NCI-H82 treated with DMSO at 0.1 percent for 48 hours (cell line): ENCODE results near the gene OOSP3.
"Not testable (repeated sequence)": the region's sequence is repeated elsewhere in the genome, so short reads cannot be mapped to it uniquely, and the experiment has no call there.

ENCODE experiments used
- DNase-seq: peaks from one replicate; lab custom pipeline; 2025; ENCODE audit not compliant: unreplicated experiment; lab: John Stamatoyannopoulos, UW

Gene OOSP3

DNA sequence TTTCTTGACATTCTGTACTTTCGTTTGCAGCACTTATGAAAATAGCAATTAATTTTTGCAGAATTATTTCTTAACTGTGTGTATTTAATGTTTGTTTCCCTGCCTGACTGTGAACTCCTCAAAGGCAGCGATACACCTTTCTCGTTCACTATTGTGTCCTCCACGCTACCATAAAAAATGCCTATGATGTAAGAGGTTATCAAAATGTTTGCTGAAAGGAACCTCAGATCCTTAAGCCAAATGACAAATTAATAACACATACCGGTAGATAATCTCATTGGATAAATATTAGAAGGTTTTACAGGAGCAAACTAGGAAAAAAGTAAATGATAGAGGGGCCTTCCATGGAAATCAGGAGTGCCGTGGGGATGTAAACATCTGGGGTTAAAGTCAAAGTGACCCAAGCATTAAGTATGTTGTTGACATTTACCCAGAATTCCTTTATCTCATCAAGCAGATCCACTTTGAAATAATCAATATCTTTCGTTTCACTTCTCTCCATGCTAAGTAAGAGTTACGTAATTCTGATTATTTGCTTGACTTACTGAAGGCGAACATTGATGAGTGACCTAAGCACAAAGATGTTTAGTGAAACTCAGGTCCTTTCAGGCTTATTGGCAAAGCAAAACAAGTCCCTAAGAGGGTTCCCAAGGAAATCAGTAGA, 2.6 kb upstream of the OOSP3 start:
- no peak for DNase-seq

DNA sequence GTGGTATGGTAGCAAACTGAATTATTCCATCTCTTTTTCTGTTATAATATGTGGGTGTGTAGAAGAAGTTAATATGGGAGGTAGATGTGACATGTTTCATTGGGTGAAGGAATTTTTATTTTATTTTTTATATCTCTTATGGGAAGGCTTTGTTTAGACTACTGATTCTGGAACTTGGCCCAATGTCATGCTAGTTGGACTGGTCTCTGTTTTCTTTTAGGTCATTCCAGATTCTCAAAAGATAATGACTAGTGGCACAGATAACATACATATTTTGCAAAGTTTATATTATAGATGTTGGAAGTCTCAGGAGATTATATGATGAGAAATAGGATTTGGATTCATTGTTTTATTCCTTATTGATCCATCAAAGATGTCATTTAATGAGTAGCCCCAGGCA, 1.3 kb upstream of the OOSP3 start:
- no peak for DNase-seq

DNA sequence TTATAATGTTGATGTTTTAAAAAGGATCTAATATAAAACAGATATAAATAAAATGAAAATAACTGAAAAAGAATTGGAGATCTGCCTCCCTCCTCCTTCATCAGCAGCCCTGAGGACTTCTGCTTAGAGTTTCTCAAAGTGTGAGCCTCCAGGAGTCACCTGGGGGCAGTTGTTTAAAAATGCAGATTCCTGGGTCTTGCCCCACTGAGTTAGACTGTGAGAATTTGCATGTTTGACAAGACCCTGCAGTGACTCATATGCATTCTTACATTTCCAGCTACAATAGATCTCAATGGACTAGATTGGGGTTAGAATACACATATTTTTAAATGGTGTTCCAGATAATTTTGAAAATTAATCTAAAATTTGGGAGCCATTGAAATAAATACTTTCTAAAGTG, 798 bp upstream of the OOSP3 start:
- DNase-seq, result no peak

DNA sequence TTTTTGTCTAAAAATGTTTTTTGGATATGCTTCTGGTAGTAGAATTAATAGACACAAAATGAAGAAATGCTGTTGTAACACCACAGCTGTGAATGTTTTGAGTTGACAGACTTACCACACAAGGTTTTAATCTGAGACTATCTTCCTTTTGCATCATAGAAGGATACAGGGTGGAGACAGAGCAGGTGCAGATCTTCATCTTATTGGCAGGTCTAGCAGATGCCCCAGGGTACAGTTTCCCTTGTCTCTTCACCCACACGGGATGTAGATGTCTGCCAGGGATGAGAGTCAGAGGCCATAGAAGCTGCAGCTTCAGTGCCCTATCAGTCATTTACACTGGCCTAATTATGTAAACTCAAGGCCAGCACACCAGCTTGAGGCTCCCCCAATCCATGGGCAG, 985 bp downstream of the OOSP3 start:
- no peak for DNase-seq

DNA sequence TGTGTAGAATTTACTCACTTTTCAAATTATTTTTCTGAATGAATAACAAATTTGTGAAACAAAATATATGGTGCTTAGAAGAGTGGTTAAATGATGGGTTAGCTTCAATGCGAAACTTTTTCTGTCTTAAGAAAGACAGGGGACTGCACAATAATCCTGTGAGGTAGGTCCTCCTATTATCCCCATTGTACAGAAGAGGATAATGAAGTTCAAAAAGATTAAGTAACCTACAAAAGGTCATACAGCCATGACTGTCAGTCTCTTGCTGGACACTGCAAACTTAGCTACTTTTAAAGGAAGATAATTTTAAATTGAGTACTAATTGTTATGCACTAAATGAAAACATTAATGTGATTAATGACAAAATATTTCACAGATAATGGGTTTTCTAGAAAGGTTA, 5.0 kb downstream of the OOSP3 start:
- DNase-seq, result no peak

DNA sequence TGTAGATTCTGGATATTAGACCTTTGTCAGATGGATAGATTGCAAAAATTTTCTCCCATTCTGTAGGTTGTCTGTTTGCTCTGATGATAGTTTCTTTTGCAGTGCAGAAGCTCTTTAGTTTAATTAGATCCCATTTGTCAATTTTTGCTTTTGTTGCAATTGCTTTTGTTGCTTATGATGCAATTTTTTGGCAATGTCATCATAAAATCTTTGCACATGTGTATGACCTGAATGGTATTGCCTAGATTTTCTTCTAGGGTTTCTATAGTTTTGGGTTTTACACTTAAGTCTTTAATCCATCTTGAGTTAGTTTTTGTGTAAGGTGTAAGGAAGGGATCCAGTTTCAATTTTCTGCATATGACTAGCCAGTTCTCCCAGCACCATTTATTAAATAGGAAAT, 8.6 kb downstream of the OOSP3 start:
- not testable (repeated sequence) for DNase-seq

DNA sequence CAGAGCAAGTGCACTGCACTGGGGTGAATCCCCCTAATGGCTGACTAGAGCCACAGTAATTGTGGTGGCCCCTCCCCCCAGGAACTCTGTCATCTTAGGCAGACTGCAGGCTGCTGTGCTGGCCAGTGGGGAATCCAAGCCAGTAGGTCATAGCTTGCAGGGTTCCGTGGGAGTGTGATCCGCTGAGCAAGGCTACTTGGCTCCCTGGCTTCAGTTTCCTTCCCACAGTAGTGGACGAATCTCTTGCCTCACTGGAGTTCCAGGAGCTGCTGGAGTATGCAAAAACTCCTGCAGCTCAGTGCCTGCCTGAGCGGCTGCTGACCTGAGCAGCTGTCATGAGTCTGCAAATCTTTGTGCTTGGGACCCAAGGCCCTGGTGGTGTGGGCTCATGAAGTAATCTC, 13.2 kb downstream of the OOSP3 start:
- no peak for DNase-seq

DNA sequence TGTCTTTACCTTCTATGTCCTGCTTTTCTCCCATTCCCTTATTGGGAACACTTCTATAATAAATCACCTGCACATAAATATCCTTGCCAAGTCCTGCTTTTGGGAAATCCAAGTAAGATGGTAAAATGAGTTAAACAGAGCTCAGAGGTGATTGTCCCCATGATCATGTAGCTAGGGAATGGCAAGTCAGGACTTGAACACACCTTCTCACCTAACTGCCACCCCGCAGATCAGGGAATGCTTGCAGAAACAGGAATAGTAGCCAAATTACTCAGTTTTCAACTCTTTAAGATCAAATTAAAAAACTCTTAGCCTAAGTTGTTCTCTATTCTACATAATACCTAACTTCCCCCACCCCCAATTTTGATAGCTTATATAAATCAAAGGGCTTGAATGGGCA, 16.0 kb downstream of the OOSP3 start:
- no peak for DNase-seq

DNA sequence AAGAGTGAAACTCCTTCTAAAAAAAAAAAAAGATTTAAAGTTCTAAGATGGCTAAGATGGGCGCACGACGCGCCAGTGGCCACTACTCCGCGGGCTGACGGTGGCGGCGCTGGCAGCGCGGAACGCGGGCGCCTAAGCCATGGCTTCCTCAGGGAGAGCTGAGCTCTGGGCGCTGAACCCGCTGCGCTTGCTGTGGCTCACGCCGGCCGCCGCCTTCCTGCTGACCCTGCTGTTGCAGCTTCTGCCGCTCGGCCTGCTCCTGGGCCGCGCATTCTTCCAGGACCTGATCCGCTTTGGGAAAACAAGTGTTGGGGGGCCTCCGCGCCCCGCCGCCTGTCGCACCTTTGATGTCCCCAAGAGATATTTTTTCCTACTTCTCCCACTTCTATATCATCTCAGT, 19.5 kb downstream of the OOSP3 start:
- no peak for DNase-seq

DNA sequence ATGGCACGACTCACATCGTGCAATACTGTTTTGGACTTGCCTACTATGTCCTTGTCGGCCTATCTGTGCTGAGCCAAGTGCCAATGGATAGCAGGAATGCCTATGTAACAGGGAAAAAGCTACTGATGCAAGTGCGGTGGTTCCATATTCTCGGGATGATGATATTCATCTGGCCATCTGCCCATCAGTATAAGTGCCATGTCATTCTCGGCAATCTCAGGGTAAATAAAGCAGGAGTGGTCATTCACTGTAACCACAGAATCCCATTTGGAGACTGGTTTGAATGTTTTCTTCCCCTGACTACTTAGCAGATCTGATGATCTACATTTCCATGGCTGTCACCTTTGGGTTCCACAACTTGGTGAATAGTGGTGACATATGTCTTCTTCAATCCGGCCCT, 20.1 kb downstream of the OOSP3 start:
- no peak for DNase-seq

DNA sequence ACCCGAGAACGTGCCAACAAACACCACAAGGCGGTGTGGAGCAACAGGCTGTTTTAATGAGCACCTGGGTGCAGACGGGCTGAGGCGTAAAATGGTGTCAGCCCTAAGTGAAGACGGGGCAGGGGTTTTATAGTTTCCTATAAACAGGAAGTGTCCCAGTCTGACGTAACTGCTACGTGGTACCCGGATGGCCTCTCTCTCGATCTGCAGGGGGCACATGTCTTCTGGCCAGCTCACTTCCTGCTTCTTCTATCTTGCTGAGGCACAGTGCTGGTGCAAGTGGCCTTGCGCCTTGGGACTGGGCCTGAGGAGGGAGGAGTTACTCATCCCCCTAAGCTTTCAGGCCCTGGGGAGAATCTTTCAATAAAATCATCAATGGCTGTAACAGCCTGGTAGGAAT, 20.9 kb downstream of the OOSP3 start:
- no peak for DNase-seq

DNA sequence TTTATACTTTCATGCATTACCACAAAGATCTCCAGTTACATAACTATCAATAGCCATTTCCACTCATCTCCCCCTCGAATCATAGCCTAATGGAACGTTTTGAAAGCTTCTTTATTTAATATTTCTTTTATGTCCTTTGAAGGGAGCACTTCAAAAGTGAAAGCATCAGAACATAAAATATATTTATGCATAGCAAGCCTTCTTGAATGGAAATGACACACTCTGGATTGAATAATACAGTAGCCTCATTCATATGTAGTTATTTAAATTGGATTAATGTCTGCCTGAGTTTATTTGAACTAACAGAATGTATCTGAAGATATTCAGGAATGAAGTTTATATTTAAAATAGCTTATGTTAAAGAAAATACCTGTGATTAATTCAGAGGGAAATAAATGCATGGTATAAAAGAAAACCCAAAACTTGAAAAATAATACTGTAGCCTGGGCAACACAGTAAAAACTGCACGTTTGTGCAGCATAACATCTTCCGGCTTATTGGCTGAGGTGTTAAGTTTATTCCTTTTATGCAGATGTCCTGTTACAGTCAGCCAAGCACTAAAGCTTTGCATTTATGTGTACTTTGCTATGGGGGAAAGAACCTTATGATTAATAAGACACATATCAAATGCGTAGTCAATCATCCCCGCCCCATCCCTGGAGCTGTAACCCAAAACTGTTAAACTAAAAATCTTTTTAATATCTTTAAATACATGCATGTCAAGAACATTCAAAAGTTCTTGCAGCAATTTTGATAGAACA, 22.0 kb downstream of the OOSP3 start:
- DNase-seq, result no peak

DNA sequence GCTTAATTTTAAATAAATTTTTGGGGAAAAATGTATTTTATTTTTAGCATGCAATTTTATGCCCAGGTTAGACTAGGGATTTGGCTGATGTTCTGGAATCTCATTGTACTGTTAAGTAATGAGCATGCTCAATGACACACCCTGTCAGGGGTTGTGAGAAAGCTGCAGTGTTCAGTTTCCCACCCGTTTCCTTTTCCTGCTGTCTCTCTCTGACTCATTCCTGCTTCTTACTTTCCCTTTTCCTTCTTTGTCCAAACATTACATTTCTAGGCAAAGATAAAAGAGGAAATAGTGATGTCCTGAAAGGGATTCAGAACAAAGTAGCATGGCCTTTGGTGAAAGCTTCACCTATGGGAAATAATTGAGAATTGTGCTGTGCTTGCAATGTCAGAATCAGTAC, 22.7 kb downstream of the OOSP3 start:
- DNase-seq, result no peak

DNA sequence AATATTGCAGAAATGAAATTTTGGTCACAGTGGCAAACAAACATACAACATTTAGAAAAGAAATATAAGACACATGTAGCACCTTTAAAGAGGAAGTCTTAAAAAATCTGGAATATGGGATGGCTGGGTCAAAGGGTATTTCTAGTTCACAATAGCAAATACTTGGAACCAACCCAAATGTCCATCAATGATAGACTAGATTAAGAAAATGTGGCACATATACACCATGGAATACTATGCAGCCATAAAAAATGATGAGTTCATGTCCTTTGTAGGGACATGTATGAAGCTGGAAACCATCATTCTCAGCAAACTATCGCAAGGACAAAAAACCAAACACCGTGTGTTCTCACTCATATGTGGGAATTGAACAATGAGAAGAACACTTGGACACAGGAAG, 25.0 kb downstream of the OOSP3 start:
- DNase-seq, result not testable (repeated sequence)

DNA sequence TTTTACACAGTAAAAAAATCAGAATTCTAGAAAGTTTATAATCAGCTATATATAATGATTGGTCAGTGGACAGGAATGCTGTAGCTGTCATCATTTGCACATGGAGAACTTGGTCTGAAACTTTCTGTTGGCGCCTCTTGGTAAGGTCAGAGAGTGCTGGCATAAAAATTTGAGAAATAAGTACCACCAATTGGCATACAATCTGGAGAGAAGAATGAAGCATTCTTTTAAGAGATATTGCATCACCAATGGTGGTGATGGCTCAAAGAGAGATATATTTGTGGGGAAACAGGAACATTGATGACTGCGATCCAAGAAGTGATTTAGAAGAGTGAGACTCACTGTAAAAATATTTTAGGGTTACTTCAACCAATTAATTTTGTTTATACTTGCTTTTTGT, 39.9 kb downstream of the OOSP3 start:
- DNase-seq, result no peak

DNA sequence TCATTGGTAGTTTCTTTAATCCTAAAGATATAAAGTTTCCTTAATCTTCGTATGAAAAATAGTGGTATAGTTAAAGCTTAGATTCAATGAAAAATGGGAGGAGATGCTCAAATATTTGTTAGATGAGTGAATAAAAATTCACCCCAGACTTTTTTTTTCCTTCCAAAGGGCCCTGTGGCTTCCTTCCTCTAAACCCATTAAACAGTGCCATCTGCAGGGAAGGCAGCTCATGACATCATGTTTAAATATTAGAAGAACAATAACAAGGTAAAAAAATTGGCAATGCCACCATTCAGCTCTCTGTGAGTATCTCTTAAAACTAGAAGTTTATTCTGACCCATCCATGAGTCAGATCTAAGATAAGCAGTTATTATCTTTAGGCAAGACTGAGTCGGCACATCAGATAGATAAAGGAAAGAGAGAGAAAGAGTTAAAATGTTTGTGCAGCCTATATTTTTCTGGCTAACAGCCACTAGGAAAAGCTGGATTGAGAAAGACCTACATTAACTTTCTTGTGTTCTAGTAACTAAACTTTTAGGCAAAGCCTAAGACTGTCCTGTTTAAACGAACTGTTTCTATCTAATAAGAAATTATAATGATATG, 40.5 kb downstream of the OOSP3 start:
- DNase-seq, result no peak

DNA sequence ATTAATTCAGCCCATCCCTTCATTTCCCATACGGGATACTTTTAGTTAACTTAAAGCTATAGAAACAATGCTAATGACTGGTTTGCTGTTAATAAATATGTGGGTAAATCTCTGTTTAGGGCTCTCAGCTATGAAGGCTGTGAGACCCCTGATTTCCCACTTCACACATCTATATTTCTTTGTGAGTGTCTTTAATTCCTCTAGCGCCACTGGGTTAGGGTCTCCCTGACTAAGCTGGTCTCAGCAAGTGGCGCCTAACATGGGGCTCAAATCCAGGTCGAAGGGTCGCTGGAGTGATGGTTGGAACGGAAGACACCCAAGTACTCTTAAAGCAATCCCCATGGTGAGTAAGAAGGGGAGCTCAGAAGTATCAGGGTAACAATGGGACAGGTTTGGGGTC, 45.2 kb downstream of the OOSP3 start:
- DNase-seq, result no peak

DNA sequence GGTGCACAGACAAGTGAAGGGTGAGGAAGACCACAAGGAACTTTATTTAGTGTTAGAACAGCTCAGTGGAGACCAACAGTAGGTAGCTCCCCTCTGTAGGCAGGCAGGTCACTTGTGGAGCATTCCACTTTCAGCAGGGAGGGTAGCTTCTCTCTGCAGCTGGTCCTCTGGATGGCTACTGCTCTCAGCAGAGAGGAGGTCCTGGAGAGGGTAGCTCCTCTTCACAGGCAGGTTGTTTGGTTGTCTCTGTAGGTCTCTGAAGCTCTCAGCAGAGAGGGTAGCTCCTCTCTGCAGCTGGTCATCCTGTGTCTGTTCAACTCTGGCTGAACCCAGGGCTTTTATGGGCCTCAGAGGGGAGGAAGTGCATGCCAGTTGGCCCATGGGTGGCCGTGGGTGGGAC, 53.1 kb downstream of the OOSP3 start:
- no peak for DNase-seq

DNA sequence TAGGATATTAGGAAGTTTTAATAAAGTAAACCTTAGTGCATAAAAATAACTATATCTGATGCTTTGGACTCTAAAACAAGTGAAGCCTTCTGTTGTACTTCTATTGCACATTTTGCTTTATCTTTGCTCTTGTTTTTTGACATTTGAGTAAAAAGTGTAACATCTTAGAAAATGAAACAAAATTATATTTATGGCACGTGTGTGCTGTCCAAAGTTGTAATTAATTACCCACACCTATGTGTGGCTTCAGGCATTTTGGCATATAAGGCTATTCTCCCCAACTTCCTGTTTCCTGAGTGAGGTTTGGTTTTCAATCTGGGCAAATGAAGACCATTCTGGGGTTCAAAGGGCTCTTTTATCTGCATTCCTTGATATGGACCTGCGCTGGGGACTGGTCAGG, 59.5 kb downstream of the OOSP3 start, which contains the start of gene OOSP1:
Gene OOSP1, plus strand, starts transcription at position 301 of the 400 bp plus-strand sequence. Its CDS starts 23 bp downstream, at position 324.
- DNase-seq, result no peak

DNA sequence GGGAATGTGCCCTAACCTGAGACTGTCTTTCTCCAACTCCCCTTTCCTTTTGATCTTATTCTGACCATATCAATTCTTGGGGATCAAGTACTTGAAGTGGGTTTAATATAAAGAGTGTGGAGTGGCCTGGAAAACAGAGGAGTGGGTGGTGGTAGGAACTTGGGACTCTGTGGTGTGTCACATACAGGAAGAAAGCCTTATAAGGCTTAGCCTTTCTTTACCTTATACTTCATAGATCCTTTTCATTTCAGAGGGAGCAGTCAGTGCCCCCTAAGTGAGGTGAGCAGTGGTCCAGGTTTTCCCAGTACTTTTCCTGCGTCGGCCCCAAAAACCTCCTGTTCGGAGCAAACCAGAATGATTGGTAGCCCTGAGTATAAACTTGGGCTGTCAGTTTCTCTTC, 60.1 kb downstream of the OOSP3 start:
- DNase-seq, result no peak

DNA sequence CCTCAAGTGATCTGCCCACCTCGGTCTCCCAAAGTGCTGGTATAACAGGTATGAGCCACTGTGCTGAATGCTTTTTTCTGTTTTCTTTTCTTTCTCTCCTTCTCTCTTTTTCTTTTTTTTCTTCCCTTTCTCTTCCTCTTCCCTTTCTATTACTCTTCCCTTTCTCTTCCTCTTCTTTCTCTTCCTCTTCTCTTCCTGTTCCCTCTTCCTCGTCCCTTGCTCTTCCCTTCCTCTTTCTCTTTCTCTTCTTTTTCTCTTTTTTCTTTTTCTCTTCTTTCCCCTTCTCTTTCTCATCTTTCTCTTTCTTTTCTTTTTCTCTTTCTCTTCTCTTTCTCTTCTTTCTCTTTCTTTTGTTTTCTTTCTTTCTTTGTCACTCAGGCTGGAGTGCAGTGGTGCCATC, 60.9 kb downstream of the OOSP3 start:
- DNase-seq, result no peak

DNA sequence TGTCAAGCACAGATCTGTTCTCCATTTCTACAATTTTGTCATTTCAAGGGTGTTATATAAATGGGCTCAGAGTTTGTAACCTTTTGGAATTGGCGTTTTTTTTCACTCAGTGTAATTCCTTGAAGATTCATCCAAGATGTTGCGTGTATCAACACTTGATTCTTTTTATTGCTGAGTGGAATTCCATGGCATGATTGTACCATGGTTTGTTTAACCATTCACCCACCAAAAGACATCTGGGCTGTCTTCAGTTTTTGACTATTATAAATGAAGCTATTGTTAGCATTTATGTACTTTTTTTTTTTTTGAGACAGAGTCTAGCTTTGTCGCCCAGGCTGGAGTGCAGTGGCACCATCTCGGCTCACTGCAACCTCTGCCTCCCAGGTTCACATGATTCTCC, 62.5 kb downstream of the OOSP3 start:
- no peak for DNase-seq
